Subcutaneous adipose tissue (tissue), 4 donors: ENCODE measurements around the gene CABP7. TPM values are rescaled to one million over a fixed set of nuclear protein-coding genes. Genes with fewer than 3 reads are reported as not detected.

ENCODE experiments used
- CTCF ChIP-seq: fragments of 450-650 bp; IDR thresholded peaks from one replicate; pipeline ENCODE4 v1.5.1; 2016; ENCODE audit warnings: low read depth, mild to moderate bottlenecking, control low read depth, antibody characterized with exemption, moderate library complexity
- total RNA-seq, 4 donors: library from RNA; depleted of rRNA; stranded (reverse); fragments of >200 nt; gene quantifications; one replicate each; pipeline ENCODE4 v1.1.0, GENCODE V29; 2016

The CABP7 gene
- total RNA-seq, 4 donors from 2014 or later = not detected

- no peak for TF ChIP-seq CTCF
Measured at GRCh38 chr22:29689206-29689879, 30.5 kb upstream of the CABP7 start.

- no peak for TF ChIP-seq CTCF
Measured at GRCh38 chr22:29689880-29690213, 30.0 kb upstream of the CABP7 start.

- TF ChIP-seq CTCF = no peak
Measured at GRCh38 chr22:29690476-29690875, 29.3 kb upstream of the CABP7 start.

- no peak for TF ChIP-seq CTCF
Measured at GRCh38 chr22:29691636-29692326, 28.0 kb upstream of the CABP7 start.

GRCh38 chr22:29692327-29692640, 27.5 kb upstream of the CABP7 start:
- TF ChIP-seq CTCF = no peak

GRCh38 chr22:29693161-29693560, 26.6 kb upstream of the CABP7 start:
- no peak for TF ChIP-seq CTCF

- no peak for TF ChIP-seq CTCF
Measured at GRCh38 chr22:29693671-29694070, 26.1 kb upstream of the CABP7 start.
